ENCODE data around the gene ATP5PO. TPM values are rescaled to one million over a fixed set of nuclear protein-coding genes. Genes with fewer than 3 reads are reported as not detected.

ATP5PO gene
- total and polyA plus RNA-seq, 2 donors (not counting 1 experiment from before 2014, with no cell fraction given) = 123 to 139 TPM

DNA sequence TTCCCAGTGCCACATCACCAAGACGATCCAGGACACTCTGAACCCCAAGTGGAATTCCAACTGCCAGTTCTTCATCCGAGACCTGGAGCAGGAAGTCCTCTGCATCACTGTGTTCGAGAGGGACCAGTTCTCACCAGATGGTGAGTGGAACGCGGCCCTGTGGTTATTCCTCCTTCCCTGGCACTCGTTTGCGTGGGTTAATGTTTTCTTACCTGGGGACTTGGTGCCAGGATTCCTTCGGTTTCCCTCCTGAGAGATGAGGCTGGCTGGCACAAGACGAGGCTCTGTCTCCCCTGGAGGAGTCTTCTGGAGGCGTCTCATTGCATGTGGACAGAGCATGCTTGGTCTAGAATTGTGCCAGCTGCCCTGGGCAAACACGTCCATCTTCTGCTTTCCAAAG, 29.3 kb downstream of the ATP5PO start:
- no peaks in the 10 kb centered on the region for H3K9me3 ChIP-seq (ENCODE audit: control extremely low read depth in 1 of 3, control insufficient read depth in 2 of 3, insufficient read depth in 1 of 3, low read length in 2 of 3)
- ChIA-PET POLR2A (no interaction called here), CTCF (no interaction called here)
- no peak overlapping the region for H2AFZ ChIP-seq (ENCODE audit: insufficient read depth, low read depth, low read length, poor library complexity, severe bottlenecking)
- H3K36me3 ChIP-seq (replicated peaks in 1 of 2; ENCODE audit: control extremely low read depth in 1 of 2, control insufficient read depth in 1 of 2, extremely low read depth in 1 of 2, insufficient read depth in 2 of 2, low read length in 1 of 2) = no peaks in the 10 kb centered on the region
- H3K79me2 ChIP-seq (ENCODE audit: control insufficient read depth, insufficient read depth, low read length) = no peaks in the 10 kb centered on the region
- H3K4me1 ChIP-seq (ENCODE audit: control insufficient read depth in 2 of 2, insufficient read depth in 2 of 2, low read length in 2 of 2) = no peaks in the 10 kb centered on the region
- ATAC-seq (ENCODE audit: low read depth) (no peak), DNase-seq (no peak)
- H3K9ac ChIP-seq (ENCODE audit: low read length) = no peak overlapping the region
- Mint-ChIP-seq H3K4me1 (no peaks in the 10 kb centered on the region), H3K27me3 (peaks cover 18% of the 10 kb centered on the region), H3K27ac (no peak overlapping the region), H3K4me3 (no peak overlapping the region), H3K9me3 (ENCODE audit: insufficient read depth) (no peaks in the 10 kb centered on the region)
- no peak overlapping the region for H3K4me2 ChIP-seq (replicated peaks; ENCODE audit: low read depth, low read length, poor library complexity, severe bottlenecking)
- WGBS (ENCODE audit: insufficient coverage) = 91% methylated on average over 11 of the region's 11 CpGs
- H3K27ac ChIP-seq (ENCODE audit: low read length in 2 of 2) = no peak overlapping the region
- no peaks in the 10 kb centered on the region for H4K20me1 ChIP-seq (ENCODE audit: control insufficient read depth, insufficient read depth, low read length, poor library complexity, severe bottlenecking)
- TF ChIP-seq EZH2 (IDR thresholded peaks at IDR 0.05; ENCODE audit: borderline replicate concordance, insufficient read depth, low read depth, low read length, poor library complexity, severe bottlenecking) = no peak
- TF ChIP-seq, protein P1, sequence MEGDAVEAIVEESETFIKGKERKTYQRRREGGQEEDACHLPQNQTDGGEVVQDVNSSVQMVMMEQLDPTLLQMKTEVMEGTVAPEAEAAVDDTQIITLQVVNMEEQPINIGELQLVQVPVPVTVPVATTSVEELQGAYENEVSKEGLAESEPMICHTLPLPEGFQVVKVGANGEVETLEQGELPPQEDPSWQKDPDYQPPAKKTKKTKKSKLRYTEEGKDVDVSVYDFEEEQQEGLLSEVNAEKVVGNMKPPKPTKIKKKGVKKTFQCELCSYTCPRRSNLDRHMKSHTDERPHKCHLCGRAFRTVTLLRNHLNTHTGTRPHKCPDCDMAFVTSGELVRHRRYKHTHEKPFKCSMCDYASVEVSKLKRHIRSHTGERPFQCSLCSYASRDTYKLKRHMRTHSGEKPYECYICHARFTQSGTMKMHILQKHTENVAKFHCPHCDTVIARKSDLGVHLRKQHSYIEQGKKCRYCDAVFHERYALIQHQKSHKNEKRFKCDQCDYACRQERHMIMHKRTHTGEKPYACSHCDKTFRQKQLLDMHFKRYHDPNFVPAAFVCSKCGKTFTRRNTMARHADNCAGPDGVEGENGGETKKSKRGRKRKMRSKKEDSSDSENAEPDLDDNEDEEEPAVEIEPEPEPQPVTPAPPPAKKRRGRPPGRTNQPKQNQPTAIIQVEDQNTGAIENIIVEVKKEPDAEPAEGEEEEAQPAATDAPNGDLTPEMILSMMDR (IDR thresholded peaks at IDR 0.05) = no peak
- no peaks in the 10 kb centered on the region for H3K27me3 ChIP-seq (replicated peaks in 1 of 4; ENCODE audit: control extremely low read depth in 1 of 4, control insufficient read depth in 3 of 4, insufficient read depth in 4 of 4, low read length in 3 of 4)
- intact Hi-C loops (cut with micrococcal nuclease) = no loop called here
- no peak overlapping the region for H3K4me3 ChIP-seq (ENCODE audit: control extremely low read depth in 1 of 5, extremely low read depth in 1 of 5, insufficient read depth in 1 of 5, low read depth in 2 of 5, low read length in 4 of 5)

DNA sequence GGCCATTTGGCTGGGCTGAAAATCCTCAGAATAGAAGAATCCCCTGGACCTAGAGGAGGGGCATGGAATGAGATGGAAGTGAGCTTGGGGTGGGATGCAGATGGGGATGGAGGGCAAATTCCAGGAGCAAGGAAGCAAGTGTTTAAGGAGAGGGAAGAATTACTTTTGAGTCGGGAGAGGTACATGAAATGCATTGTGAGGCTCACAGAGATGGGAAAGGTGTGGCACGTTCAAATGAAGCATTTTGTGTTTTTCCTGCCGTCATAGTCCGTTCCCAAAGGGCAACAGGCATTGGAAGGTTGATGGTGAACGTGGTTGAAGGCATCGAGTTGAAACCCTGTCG, 30.5 kb downstream of the ATP5PO start:
- Histone ChIP-seq H3K4me2 (replicated peaks; ENCODE audit: low read depth, low read length, poor library complexity, severe bottlenecking) (no peak overlapping the region), H4K20me1 (ENCODE audit: control insufficient read depth, insufficient read depth, low read length, poor library complexity, severe bottlenecking) (no peaks in the 10 kb centered on the region), H3K9me3 (ENCODE audit: control extremely low read depth in 1 of 3, control insufficient read depth in 2 of 3, insufficient read depth in 1 of 3, low read length in 2 of 3) (no peaks in the 10 kb centered on the region), H3K4me1 (ENCODE audit: control insufficient read depth in 2 of 2, insufficient read depth in 2 of 2, low read length in 2 of 2) (no peaks in the 10 kb centered on the region), H3K36me3 (replicated peaks in 1 of 2; ENCODE audit: control extremely low read depth in 1 of 2, control insufficient read depth in 1 of 2, extremely low read depth in 1 of 2, insufficient read depth in 2 of 2, low read length in 1 of 2) (no peaks in the 10 kb centered on the region), H2AFZ (ENCODE audit: insufficient read depth, low read depth, low read length, poor library complexity, severe bottlenecking) (no peak overlapping the region), H3K27me3 (replicated peaks in 1 of 4; ENCODE audit: control extremely low read depth in 1 of 4, control insufficient read depth in 3 of 4, insufficient read depth in 4 of 4, low read length in 3 of 4) (no peaks in the 10 kb centered on the region), H3K27ac (ENCODE audit: low read length in 2 of 2) (no peak overlapping the region), H3K4me3 (ENCODE audit: control extremely low read depth in 1 of 5, extremely low read depth in 1 of 5, insufficient read depth in 1 of 5, low read depth in 2 of 5, low read length in 4 of 5) (no peak overlapping the region), H3K79me2 (ENCODE audit: control insufficient read depth, insufficient read depth, low read length) (no peaks in the 10 kb centered on the region), H3K9ac (ENCODE audit: low read length) (no peak overlapping the region)
- POLR2A ChIA-PET = no interaction called here
- Mint-ChIP-seq H3K27ac (no peak overlapping the region), H3K27me3 (peaks cover 18% of the 10 kb centered on the region), H3K9me3 (ENCODE audit: insufficient read depth) (no peaks in the 10 kb centered on the region), H3K4me3 (no peak overlapping the region), H3K4me1 (no peaks in the 10 kb centered on the region)
- intact Hi-C loops (cut with micrococcal nuclease) = no loop called here
- TF ChIP-seq EZH2 (IDR thresholded peaks at IDR 0.05; ENCODE audit: borderline replicate concordance, insufficient read depth, low read depth, low read length, poor library complexity, severe bottlenecking) = no peak
- TF ChIP-seq, protein P1 (IDR thresholded peaks at IDR 0.05) = no peak
- no peak for DNase-seq
- ATAC-seq (ENCODE audit: low read depth) = no peak
- 85% methylated on average over 4 of the region's 7 CpGs for WGBS (ENCODE audit: insufficient coverage)
- CTCF ChIA-PET = no interaction called here

Measured in B cell (primary cell).